ENCODE measurements around the gene ATG9B. TPM values are rescaled to one million over a fixed set of nuclear protein-coding genes. Genes with fewer than 3 reads are reported as not detected.
A peak's percentile ranks its signal among the peaks of the same experiment; 100 is the strongest.

Gene ATG9B
- total RNA-seq, 1 donor from 2014 or later, result not detected

DNA sequence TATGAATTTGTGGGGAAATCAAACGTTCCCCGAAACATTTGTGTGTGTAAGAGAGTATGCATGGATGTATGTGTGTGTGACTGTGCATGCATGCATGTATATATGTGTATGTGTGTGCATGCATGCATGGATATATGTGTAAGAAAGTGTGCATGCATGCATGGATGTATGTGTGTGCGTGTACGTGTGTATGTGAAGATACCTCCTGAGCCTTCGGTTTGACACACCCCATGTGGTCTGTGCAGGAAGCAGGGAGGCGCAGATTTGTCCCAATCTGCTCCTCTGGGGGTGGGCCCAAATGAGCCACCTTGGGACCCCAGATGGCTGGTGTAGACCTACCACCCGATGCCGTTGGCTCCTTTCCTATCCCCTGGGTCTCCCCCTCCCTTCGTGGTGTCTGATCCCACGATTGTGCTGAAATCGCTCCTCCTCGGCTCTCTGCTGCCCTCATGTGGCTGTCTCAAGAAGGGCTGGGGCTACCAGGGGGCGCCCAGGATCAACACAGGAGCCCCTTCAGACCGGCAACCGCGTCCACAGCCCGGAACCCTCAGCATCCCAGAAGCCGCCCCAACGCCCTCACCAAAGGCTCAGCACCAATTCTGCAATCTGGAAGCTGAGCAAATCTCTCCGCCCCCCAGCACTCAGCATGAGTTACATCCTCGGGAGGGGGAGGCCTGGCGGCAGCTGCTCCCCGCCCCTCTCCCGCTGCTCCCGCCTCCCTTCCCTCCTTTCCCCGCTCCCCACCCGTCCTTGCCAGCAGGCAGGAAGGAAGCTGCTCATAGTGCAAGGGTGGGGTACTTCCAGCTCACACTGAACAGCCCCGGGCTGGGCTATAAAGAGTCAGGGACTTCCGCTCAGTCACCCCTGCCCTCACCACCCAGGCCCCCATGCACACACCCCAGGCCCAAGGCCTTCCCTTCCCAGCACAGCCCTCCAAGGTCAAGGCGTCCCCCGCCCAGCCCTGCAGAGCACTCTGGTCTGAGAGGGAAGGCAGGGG, 35.8 kb downstream of the ATG9B start:
- Histone ChIP-seq H3K36me3 (ENCODE audit: control insufficient read depth in 3 of 3, insufficient read depth in 3 of 3, low read length in 3 of 3) (no peaks in the 10 kb centered on the region), H3K27ac (ENCODE audit: low read depth, low read length) (no peak overlapping the region), H3K9me3 (ENCODE audit: control insufficient read depth in 3 of 3, low read length in 3 of 3) (no peaks in the 10 kb centered on the region), H3K4me1 (ENCODE audit: control insufficient read depth in 3 of 3, insufficient read depth in 3 of 3, low read length in 3 of 3) (peaks cover 9 to 12% (median 10%) of the 10 kb centered on the region in 3 donors), H3K27me3 (ENCODE audit: control insufficient read depth in 3 of 3, insufficient read depth in 3 of 3, low read length in 3 of 3) (peaks cover 15 to 28% (median 27%) of the 10 kb centered on the region in 3 donors), H3K4me3 (ENCODE audit: low read length in 3 of 3) (peak overlapping the region in 1 of 3 donors; percentile 5), H3K9ac (ENCODE audit: low read depth in 1 of 3, low read length in 3 of 3) (no peak overlapping the region)

DNA sequence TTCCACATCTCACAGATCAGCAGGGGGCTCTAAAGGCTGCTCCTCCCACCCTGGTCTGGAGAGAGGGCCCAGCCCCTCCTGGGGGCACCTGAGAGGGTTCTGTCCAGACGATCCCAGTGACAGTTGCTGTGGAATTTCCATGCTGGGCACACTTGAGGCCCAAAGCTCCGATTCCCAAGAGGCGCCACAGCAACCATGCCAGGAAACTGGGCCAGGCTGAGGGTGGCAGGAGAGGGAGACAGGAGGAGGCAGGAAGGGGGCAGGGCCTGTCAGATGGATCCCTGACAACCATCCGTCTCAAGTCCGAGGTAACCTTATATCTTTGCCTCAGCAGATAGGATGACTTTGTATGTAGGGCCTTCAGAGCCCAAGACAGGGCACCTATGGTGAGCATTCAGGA, 37.7 kb downstream of the ATG9B start:
- H3K27ac ChIP-seq (ENCODE audit: low read depth, low read length), result no peak overlapping the region

GRCh38 chr7:150986099-150986512, 38.2 kb downstream of the ATG9B start:
- no peak overlapping the region for H3K27ac ChIP-seq (ENCODE audit: low read depth, low read length)
- no peak overlapping the region for H3K4me3 ChIP-seq (ENCODE audit: low read length in 3 of 3)
- no peaks in the 10 kb centered on the region for H3K36me3 ChIP-seq (ENCODE audit: control insufficient read depth in 3 of 3, insufficient read depth in 3 of 3, low read length in 3 of 3)
- peaks cover 9 to 12% (median 10%) of the 10 kb centered on the region in 3 donors for H3K4me1 ChIP-seq (ENCODE audit: control insufficient read depth in 3 of 3, insufficient read depth in 3 of 3, low read length in 3 of 3)
- peaks cover 29 to 46% (median 46%) of the 10 kb centered on the region in 3 donors for H3K27me3 ChIP-seq (ENCODE audit: control insufficient read depth in 3 of 3, insufficient read depth in 3 of 3, low read length in 3 of 3)
- H3K9ac ChIP-seq (ENCODE audit: low read depth in 1 of 3, low read length in 3 of 3), result no peak overlapping the region
- H3K9me3 ChIP-seq (ENCODE audit: control insufficient read depth in 3 of 3, low read length in 3 of 3), result no peaks in the 10 kb centered on the region

More for the DNA sequence above, 37.7 kb downstream of the ATG9B start:
- Histone ChIP-seq H3K4me3 (ENCODE audit: low read length in 3 of 3) (no peak overlapping the region), H3K9ac (ENCODE audit: low read depth in 1 of 3, low read length in 3 of 3) (no peak overlapping the region), H3K27me3 (ENCODE audit: control insufficient read depth in 3 of 3, insufficient read depth in 3 of 3, low read length in 3 of 3) (peaks cover 24 to 42% (median 42%) of the 10 kb centered on the region in 3 donors), H3K36me3 (ENCODE audit: control insufficient read depth in 3 of 3, insufficient read depth in 3 of 3, low read length in 3 of 3) (no peaks in the 10 kb centered on the region), H3K9me3 (ENCODE audit: control insufficient read depth in 3 of 3, low read length in 3 of 3) (no peaks in the 10 kb centered on the region), H3K4me1 (ENCODE audit: control insufficient read depth in 3 of 3, insufficient read depth in 3 of 3, low read length in 3 of 3) (peaks cover 9 to 12% (median 10%) of the 10 kb centered on the region in 3 donors)

- Histone ChIP-seq H3K36me3 (ENCODE audit: control insufficient read depth in 3 of 3, insufficient read depth in 3 of 3, low read length in 3 of 3) (no peaks in the 10 kb centered on the region), H3K27me3 (ENCODE audit: control insufficient read depth in 3 of 3, insufficient read depth in 3 of 3, low read length in 3 of 3) (peaks cover 49 to 63% (median 57%) of the 10 kb centered on the region in 3 donors)
Observed at GRCh38 chr7:150983893-150984368, 40.4 kb downstream of the ATG9B start.

DNA sequence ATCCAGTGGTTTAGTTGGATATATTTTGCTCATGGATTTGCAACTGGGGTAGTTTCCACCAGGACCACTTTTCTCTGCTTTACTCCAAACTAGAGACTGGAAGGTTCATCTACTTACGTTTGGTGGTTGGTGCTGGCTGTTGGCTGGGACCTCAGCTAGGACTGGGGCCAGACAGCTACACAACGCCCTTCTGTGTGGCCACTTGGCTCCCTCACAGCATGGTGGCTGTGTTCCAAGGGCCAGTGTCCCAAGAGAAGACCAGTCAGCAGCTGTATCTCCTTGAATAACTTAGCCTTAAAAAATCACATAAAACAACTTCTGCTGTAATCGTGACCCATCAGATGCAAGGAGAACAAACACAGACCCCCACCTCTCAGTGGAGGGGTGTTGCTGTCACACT, 41.9 kb downstream of the ATG9B start:
- peaks cover 4 to 7% (median 5%) of the 10 kb centered on the region in 3 donors for H3K4me1 ChIP-seq (ENCODE audit: control insufficient read depth in 3 of 3, insufficient read depth in 3 of 3, low read length in 3 of 3)
- no peak overlapping the region for H3K27ac ChIP-seq (ENCODE audit: low read depth, low read length)
- H3K9ac ChIP-seq (ENCODE audit: low read depth in 1 of 3, low read length in 3 of 3), result no peak overlapping the region
- no peaks in the 10 kb centered on the region for H3K36me3 ChIP-seq (ENCODE audit: control insufficient read depth in 3 of 3, insufficient read depth in 3 of 3, low read length in 3 of 3)
- peaks cover 51 to 54% (median 51%) of the 10 kb centered on the region in 3 donors for H3K27me3 ChIP-seq (ENCODE audit: control insufficient read depth in 3 of 3, insufficient read depth in 3 of 3, low read length in 3 of 3)
- no peaks in the 10 kb centered on the region for H3K9me3 ChIP-seq (ENCODE audit: control insufficient read depth in 3 of 3, low read length in 3 of 3)
- H3K4me3 ChIP-seq (ENCODE audit: low read length in 3 of 3), result no peak overlapping the region

More at GRCh38 chr7:150983893-150984368, 40.4 kb downstream of the ATG9B start:
- no peak overlapping the region for H3K27ac ChIP-seq (ENCODE audit: low read depth, low read length)
- peaks cover 3 to 9% (median 5%) of the 10 kb centered on the region in 3 donors for H3K4me1 ChIP-seq (ENCODE audit: control insufficient read depth in 3 of 3, insufficient read depth in 3 of 3, low read length in 3 of 3)
- no peak overlapping the region for H3K9ac ChIP-seq (ENCODE audit: low read depth in 1 of 3, low read length in 3 of 3)
- H3K4me3 ChIP-seq (ENCODE audit: low read length in 3 of 3), result no peak overlapping the region
- no peaks in the 10 kb centered on the region for H3K9me3 ChIP-seq (ENCODE audit: control insufficient read depth in 3 of 3, low read length in 3 of 3)

DNA sequence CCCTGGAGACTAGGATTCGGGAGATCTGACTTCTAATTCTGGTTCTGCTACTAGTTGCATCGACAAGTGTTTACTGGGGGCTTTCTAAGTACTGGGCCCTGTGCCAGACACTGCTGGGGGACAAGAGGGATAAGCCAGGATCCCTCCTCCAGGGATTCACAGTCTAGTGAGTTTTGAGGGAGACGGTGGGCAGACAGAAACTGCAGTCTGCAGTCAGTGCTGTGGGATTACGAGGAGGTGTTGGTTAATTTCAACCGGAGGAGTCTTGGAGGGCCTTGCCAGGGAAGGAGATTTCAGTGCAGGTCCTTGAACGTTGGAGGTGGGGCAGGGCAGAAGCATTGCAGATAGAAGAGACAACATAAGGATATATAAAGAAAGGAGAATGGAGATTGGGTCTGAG, 42.6 kb downstream of the ATG9B start:
- no peaks in the 10 kb centered on the region for H3K9me3 ChIP-seq (ENCODE audit: control insufficient read depth in 3 of 3, low read length in 3 of 3)
- H3K4me3 ChIP-seq (ENCODE audit: low read length in 3 of 3), result no peak overlapping the region
- H3K4me1 ChIP-seq (ENCODE audit: control insufficient read depth in 3 of 3, insufficient read depth in 3 of 3, low read length in 3 of 3), result peaks cover 5 to 14% (median 11%) of the 10 kb centered on the region in 3 donors
- H3K27ac ChIP-seq (ENCODE audit: low read depth, low read length), result no peak overlapping the region
- H3K27me3 ChIP-seq (ENCODE audit: control insufficient read depth in 3 of 3, insufficient read depth in 3 of 3, low read length in 3 of 3), result peaks cover 53 to 59% (median 57%) of the 10 kb centered on the region in 3 donors
- H3K36me3 ChIP-seq (ENCODE audit: control insufficient read depth in 3 of 3, insufficient read depth in 3 of 3, low read length in 3 of 3), result no peaks in the 10 kb centered on the region
- H3K9ac ChIP-seq (ENCODE audit: low read depth in 1 of 3, low read length in 3 of 3), result no peak overlapping the region

- Histone ChIP-seq H3K9ac (ENCODE audit: low read depth in 1 of 3, low read length in 3 of 3) (no peak overlapping the region), H3K9me3 (ENCODE audit: control insufficient read depth in 3 of 3, low read length in 3 of 3) (no peaks in the 10 kb centered on the region), H3K4me1 (ENCODE audit: control insufficient read depth in 3 of 3, insufficient read depth in 3 of 3, low read length in 3 of 3) (peaks cover 5 to 18% (median 14%) of the 10 kb centered on the region in 3 donors), H3K27me3 (ENCODE audit: control insufficient read depth in 3 of 3, insufficient read depth in 3 of 3, low read length in 3 of 3) (peaks cover 54 to 64% (median 58%) of the 10 kb centered on the region in 3 donors), H3K4me3 (ENCODE audit: low read length in 3 of 3) (no peak overlapping the region), H3K27ac (ENCODE audit: low read depth, low read length) (no peak overlapping the region), H3K36me3 (ENCODE audit: control insufficient read depth in 3 of 3, insufficient read depth in 3 of 3, low read length in 3 of 3) (no peaks in the 10 kb centered on the region)
Observed at GRCh38 chr7:150980663-150981062, 43.6 kb downstream of the ATG9B start.

- no peak overlapping the region for H3K9ac ChIP-seq (ENCODE audit: low read depth in 1 of 3, low read length in 3 of 3)
Observed at GRCh38 chr7:150979713-150980390, 44.4 kb downstream of the ATG9B start.

DNA sequence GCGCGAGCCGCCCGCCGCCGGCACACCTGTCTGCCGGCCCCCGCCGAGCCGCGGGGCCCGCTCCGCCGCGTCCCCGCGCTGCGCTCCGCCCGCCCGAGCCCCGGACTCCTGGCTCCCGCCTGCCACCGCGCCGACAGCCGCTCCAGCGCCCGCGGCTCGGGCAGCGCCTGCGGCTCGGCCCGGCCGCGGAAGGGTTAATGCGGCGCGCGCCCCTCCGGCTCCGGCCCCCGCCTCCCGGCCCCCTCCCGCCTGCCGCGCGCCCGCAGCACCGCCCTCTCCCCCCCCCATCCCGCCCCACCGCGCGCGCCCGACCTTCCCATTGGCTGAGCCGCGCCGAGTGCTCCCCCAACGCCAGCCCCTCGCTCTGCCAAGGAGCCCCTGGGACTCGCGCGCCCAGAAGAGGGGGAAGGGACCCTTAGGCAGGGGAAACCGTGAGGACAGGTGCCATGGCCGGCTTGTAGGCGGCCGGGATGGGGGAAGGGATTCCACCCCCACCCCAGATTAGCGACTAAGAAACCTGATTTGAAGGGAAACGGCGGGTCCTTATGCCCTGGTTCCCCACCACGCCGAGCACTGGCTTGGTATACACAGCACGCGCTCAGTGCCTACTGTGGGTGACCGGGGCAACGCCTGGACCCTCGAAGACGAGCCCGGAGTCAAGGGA, 46.0 kb downstream of the ATG9B start, which contains the start of gene KCNH2:
KCNH2 (minus strand) TSS at position 196 of the 664 bp plus-strand sequence. CDS start 408 bp downstream, outside the sequence.
- H3K36me3 ChIP-seq (ENCODE audit: control insufficient read depth in 3 of 3, insufficient read depth in 3 of 3, low read length in 3 of 3), result no peaks in the 10 kb centered on the region
- peak within 1 kb of the TSS in 2 of 3 donors; percentile 44 to 45 for H3K4me3 ChIP-seq (ENCODE audit: low read length in 3 of 3)
- H3K27me3 ChIP-seq (ENCODE audit: control insufficient read depth in 3 of 3, insufficient read depth in 3 of 3, low read length in 3 of 3), result peaks cover 74 to 80% (median 74%) of the 10 kb centered on the region in 3 donors
- no peak within 1 kb of the TSS for H3K27ac ChIP-seq (ENCODE audit: low read depth, low read length)
- H3K4me1 ChIP-seq (ENCODE audit: control insufficient read depth in 3 of 3, insufficient read depth in 3 of 3, low read length in 3 of 3), result peaks cover 13 to 29% (median 22%) of the 10 kb centered on the region in 3 donors
- no peak within 1 kb of the TSS for H3K9ac ChIP-seq (ENCODE audit: low read depth in 1 of 3, low read length in 3 of 3)
- no peaks in the 10 kb centered on the region for H3K9me3 ChIP-seq (ENCODE audit: control insufficient read depth in 3 of 3, low read length in 3 of 3)

More at GRCh38 chr7:150979713-150980390, 44.4 kb downstream of the ATG9B start:
- Histone ChIP-seq H3K9me3 (ENCODE audit: control insufficient read depth in 3 of 3, low read length in 3 of 3) (no peaks in the 10 kb centered on the region), H3K4me1 (ENCODE audit: control insufficient read depth in 3 of 3, insufficient read depth in 3 of 3, low read length in 3 of 3) (peaks cover 10 to 26% (median 16%) of the 10 kb centered on the region in 3 donors), H3K27ac (ENCODE audit: low read depth, low read length) (no peak overlapping the region), H3K4me3 (ENCODE audit: low read length in 3 of 3) (no peak overlapping the region), H3K27me3 (ENCODE audit: control insufficient read depth in 3 of 3, insufficient read depth in 3 of 3, low read length in 3 of 3) (peaks cover 61 to 70% (median 63%) of the 10 kb centered on the region in 3 donors), H3K36me3 (ENCODE audit: control insufficient read depth in 3 of 3, insufficient read depth in 3 of 3, low read length in 3 of 3) (no peaks in the 10 kb centered on the region)
